HCT116 (cell line): ENCODE data around the gene EDN1.

Source experiments
- POLR2A ChIP-seq: IDR thresholded peaks from 2 replicates; pipeline ENCODE4 v1.7.0; 2011; ENCODE audit warnings: borderline replicate concordance; ENCODE audit not compliant: insufficient read depth, insufficient read length; ENCODE audit errors: extremely low read depth
- RAD21 ChIP-seq: IDR thresholded peaks from 2 replicates; pipeline ENCODE4 v1.6.1; 2012; ENCODE audit warnings: low read depth, mild to moderate bottlenecking
- ZNF274 ChIP-seq: fragments of 200-500 bp; sonication (Bioruptor generic); IDR thresholded peaks from 2 replicates; pipeline ENCODE4 v1.6.1; 2014; ENCODE audit warnings: mild to moderate bottlenecking, low read depth, low read length, inconsistent platforms
- TF ChIP-seq, protein P1 (sequence below), 3 experiments: fragments of 200-600 bp in 1 of 3; sonication (generic) in 1 of 3; IDR thresholded peaks in 2 of 3; conservative IDR thresholded peaks in 1 of 3; 2 replicates each; pipeline ENCODE4 v1.5.1; 2012 to 2017; ENCODE audit warnings: low read depth in 2 of 3, low read length in 2 of 3, antibody characterized with exemption in 1 of 3, borderline replicate concordance in 1 of 3, control low read depth in 1 of 3, mild to moderate bottlenecking in 1 of 3, mixed read lengths in 1 of 3, mixed run types in 1 of 3, moderate library complexity in 1 of 3; ENCODE audit not compliant: insufficient read depth in 1 of 3

DNA sequence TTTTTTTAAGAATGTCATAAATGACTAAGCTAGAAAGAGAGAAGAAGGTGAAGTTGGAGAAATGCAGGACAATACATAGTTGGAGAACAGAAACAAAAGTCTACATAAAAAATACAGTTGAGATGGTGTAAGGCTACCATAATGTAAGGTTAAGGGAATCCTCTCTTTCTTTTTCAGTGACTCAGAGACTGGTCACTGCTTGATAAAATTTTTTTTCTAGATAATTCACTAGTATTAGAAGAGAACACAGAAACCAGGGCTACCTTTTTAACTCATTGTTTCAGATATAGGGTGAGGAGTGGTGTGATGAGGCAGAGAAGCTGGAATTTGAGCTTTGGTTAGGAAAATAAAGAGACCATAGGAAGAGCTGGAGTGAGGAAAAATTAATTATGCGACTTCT lies 18.2 kb upstream of the EDN1 start:
- TF ChIP-seq RAD21: no peak
- TF ChIP-seq, protein P1, sequence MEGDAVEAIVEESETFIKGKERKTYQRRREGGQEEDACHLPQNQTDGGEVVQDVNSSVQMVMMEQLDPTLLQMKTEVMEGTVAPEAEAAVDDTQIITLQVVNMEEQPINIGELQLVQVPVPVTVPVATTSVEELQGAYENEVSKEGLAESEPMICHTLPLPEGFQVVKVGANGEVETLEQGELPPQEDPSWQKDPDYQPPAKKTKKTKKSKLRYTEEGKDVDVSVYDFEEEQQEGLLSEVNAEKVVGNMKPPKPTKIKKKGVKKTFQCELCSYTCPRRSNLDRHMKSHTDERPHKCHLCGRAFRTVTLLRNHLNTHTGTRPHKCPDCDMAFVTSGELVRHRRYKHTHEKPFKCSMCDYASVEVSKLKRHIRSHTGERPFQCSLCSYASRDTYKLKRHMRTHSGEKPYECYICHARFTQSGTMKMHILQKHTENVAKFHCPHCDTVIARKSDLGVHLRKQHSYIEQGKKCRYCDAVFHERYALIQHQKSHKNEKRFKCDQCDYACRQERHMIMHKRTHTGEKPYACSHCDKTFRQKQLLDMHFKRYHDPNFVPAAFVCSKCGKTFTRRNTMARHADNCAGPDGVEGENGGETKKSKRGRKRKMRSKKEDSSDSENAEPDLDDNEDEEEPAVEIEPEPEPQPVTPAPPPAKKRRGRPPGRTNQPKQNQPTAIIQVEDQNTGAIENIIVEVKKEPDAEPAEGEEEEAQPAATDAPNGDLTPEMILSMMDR (IDR thresholded peaks at IDR 0.05 in 2 of 3, conservative IDR thresholded peaks at IDR 0.05 in 1 of 3; ENCODE audit: borderline replicate concordance in 1 of 3, insufficient read depth in 1 of 3, low read depth in 2 of 3, low read length in 2 of 3): no peak
- TF ChIP-seq POLR2A: no peak
- no peak for TF ChIP-seq ZNF274
